Superior temporal gyrus (tissue), 1 donor: Measurements from ENCODE around the gene SYNE2.
"Not testable (repeated sequence)": the region's sequence is repeated elsewhere in the genome, so short reads cannot be mapped to it uniquely, and the experiment has no call there.

Experiments
- DNase-seq: peaks from one replicate; pipeline ENCODE4 v3.0.0-alpha.2; 2016; ENCODE audit errors: extremely low spot score

The SYNE2 gene

DNA sequence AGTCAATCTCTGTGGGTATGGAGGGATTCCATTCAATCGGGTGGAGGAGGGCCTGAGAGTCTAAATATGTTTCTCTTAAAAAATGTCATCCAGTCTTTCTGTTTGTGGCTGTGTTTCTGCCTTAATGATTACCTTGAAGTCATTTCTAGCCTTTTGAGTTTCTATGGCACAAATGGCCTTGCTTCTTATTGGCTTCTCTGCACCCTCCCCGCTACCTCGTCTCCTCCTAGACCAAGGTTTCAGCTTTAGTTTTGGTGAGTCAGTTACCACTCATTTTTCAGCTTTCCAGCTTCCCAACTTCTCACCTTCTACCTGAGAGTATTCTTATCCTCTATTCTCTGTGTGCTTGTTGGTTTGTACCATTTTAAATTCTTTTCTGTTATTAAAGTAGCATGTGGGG is 159.2 kb downstream of the SYNE2 start:
- DNase-seq: no peak

- no peak for DNase-seq
Measured at GRCh38 chr14:64012720-64013119, 159.9 kb downstream of the SYNE2 start.

DNA sequence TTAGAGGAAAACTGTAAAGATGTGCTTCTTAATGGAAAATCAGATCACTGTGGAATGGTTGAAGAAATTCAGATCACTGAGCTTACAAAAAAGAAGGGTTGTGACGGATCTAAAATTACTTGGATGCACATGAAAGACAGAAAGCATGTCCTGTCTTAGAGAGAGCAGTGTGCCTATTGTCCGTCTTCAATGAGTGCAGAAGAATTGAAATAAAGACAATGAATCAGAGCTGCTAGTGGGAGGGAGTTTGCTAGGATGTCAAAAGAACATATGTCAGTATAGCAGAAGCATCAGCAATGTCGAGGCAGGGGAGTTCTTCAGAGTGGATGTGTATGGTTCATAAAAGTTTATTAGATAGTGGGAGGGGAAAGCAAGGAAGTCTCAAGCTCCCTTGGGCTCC is 172.7 kb downstream of the SYNE2 start:
- no peak for DNase-seq

- no peak for DNase-seq
Measured at GRCh38 chr14:64026600-64026999, 173.8 kb downstream of the SYNE2 start.

GRCh38 chr14:64035143-64035542 is 182.3 kb downstream of the SYNE2 start:
- no peak for DNase-seq

DNA sequence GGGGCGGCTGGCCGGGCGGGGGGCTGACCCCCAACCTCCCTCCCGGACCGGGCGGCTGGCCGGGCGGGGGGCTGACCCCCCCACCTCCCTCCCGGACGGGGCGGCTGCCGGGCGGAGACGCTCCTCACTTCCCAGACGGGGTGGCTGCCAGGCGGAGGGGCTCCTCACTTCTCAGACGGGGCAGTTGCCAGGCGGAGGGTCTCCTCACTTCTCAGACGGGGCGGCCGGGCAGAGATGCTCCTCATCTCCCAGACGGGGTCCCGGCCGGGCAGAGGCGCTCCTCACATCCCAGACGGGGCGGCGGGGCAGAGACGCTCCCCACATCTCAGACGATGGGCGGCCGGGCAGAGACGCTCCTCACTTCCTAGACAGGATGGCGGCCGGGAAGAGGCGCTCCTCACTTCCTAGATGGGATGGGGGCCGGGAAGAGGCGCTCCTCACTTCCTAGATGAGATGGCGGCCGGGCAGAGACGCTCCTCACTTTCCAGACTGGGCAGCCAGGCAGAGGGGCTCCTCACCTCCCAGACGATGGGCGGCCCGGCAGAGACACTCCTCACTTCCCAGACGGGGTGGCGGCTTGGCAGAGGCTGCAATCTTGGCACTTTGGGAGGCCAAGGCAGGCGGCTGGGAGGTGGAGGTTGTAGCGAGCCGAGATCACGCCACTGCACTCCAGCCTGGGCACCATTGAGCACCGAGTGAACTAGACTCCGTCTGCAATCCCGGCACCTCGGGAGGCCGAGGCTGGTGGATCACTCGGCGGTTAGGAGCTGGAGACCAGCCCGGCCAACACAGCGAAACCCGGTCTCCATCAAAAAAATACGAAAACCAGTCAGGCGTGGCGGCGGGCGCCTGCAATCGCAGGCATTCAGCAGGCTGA is 185.3 kb downstream of the SYNE2 start:
- not testable (repeated sequence) for DNase-seq

DNA sequence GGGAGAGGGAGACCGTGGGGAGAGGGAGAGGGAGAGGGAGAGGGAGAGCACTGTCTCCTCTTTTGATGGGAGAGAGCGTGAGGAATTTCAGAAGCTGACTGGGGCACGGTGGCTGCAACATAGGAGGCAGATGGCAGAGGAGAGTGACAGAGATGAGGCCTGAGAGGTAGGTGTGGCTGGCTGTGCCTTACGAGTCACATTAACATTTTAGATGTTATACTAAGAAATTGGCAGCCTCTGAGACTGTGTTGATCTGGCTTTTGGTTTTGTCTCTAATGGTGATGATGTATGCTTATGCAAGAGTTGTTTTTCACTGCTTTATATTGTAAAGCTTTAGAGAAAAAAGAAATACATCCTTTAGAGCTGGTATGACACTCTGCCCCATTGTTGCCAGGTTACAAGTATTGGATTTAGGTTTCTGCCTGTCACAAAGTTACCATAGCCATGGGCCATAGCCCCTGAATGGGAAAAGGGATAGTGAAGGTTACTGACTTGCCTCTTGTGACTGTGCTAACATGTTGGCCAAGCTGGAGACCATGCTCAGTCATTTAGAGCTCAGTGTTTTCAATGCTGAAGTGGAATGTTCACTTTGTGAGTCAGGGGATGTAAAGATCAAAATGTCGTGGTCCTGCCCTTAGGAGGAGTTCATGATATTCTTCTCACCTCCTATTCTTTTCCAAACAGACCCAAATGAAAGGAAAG is 186.2 kb downstream of the SYNE2 start:
- no peak for DNase-seq

DNA sequence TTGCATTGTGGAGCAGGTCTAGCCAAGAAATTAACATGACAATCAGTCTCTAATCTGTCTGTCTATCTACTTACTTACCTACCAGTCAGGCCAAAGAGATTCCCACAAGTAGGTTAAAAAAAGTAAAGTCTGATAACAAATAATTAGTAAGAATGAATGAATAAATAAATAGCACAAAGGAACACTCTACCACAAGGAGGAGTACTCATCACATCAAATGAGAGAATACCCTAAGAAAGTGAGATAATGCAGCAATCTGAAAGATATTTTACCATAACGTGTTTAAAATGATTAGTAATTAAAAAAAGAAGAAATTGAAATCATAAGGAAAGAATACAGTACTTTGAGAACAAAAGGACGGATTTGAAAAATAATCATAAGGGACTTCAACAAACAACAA is 187.2 kb downstream of the SYNE2 start:
- DNase-seq: no peak

DNA sequence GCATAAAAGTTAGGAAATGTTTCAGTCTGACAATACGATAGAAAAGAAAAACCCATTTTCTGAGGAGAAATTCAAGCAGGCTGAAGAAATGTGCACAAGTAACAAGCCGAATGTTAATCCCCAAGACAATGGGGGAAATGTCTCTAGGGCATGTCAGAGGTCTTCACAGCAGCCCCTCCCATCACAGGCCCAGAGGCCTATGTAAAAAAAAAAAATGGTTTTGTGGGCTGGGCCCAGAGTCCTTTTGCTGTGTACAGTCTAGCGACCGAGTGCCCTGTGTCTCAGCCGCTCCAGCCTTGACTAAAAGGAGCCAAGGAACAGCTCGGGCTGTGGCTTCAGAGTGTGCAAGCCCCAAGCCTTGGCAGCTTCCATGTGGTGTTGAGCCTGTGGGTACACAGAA is 190.5 kb downstream of the SYNE2 start:
- not testable (repeated sequence) for DNase-seq

- DNase-seq: no peak
Measured at GRCh38 chr14:64045091-64045490, 192.3 kb downstream of the SYNE2 start.

GRCh38 chr14:64049616-64050381 is 197.0 kb downstream of the SYNE2 start:
- DNase-seq: no peak

GRCh38 chr14:64053694-64054669 is 201.2 kb downstream of the SYNE2 start:
- peak; percentile 23 for DNase-seq

- DNase-seq: no peak
Measured at GRCh38 chr14:64059454-64060198, 206.8 kb downstream of the SYNE2 start.

DNA sequence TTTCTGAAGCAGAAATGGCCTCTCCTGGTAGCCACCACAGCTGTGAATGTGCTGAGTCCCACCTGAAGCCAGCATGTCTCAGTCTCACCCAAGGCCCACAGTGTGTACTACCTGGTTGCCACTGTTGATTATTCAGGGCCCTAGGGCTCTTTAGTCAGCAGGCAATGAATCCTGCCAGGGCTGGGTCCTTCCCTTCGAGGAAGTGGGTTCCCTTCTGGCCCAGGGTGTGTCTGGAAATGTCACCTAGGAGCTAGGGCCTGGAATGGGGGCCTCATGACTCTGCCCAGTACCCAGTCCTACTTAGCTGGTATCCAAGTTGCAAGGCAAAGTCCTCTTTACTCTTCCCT is 207.4 kb downstream of the SYNE2 start:
- no peak for DNase-seq

- no peak for DNase-seq
Measured at GRCh38 chr14:64060648-64061096, 207.9 kb downstream of the SYNE2 start.

- DNase-seq: no peak
Measured at GRCh38 chr14:64061115-64061514, 208.3 kb downstream of the SYNE2 start.

DNA sequence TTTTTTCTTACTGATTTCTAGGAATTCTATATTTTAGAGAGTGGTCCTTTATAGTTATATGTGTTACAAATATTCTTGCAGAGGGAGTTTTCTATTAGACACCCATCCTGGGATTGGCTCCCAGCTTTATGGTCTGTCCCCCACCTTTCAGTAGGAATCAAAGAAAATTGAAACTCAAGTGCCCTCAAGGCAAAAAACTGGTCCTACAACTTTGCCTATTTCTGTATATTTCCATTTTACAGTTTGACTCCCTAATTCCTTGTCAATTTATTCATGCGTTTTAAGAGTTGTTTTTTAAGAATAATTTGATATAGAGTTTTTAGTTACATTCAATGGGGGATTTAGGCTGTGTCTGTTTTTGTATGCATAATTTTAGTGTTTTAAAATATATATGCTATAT is 208.9 kb downstream of the SYNE2 start:
- DNase-seq: no peak

- DNase-seq: no peak
Measured at GRCh38 chr14:64062381-64063115, 209.7 kb downstream of the SYNE2 start.

GRCh38 chr14:64064447-64064846 is 211.6 kb downstream of the SYNE2 start:
- DNase-seq: no peak
